ENCODE measurements around the gene BMP10.

DNA sequence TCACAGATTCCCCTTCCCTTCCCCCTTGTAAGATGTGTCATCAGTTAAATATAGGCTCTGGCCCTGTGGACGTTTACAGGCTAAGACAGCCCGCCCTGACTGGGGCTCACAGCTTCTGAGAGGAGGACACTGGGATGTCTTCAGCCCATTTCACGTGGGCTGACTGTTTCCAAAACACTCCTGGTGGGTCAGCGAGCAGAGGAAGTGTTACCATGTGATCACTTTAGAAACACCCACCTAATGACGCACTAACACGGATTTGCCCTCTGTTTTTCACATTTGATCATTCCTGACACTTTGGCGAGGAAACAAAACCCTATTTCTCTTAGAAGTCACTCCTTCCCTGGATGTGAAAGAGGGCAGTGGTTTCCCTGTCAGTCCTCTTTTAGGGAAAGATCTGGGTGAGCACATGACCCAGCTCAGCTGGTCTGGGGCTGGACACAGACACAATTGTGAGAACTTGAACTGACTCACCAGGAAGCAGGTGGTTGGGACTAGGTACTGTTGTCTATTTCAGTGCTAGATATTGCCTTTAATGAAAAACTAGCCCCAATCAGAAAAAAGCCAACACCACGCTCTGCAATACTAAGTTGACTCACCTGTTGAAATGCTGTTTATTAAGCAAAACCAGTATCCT lies 38.8 kb downstream of the BMP10 start:
- TF ChIP-seq, protein P1, sequence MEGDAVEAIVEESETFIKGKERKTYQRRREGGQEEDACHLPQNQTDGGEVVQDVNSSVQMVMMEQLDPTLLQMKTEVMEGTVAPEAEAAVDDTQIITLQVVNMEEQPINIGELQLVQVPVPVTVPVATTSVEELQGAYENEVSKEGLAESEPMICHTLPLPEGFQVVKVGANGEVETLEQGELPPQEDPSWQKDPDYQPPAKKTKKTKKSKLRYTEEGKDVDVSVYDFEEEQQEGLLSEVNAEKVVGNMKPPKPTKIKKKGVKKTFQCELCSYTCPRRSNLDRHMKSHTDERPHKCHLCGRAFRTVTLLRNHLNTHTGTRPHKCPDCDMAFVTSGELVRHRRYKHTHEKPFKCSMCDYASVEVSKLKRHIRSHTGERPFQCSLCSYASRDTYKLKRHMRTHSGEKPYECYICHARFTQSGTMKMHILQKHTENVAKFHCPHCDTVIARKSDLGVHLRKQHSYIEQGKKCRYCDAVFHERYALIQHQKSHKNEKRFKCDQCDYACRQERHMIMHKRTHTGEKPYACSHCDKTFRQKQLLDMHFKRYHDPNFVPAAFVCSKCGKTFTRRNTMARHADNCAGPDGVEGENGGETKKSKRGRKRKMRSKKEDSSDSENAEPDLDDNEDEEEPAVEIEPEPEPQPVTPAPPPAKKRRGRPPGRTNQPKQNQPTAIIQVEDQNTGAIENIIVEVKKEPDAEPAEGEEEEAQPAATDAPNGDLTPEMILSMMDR (conservative IDR thresholded peaks at IDR 0.05; ENCODE audit: low read length), result no peak
- no peak for TF ChIP-seq EZH2phosphoT487 (IDR thresholded peaks at IDR 0.05; ENCODE audit: borderline replicate concordance, low read depth, low read length)

Data from OCI-LY7 (cell line).